ENCODE measurements around the gene TNS1.

TNS1 gene

GRCh38 chr2:217774232-217774631 lies 228.6 kb downstream of the TNS1 start:
- Mint-ChIP-seq H3K36me3 (peaks cover 0 to 3% of the 10 kb centered on the region in 2 donors), H3K27ac (no peak overlapping the region), H3K27me3 (peaks cover 4 to 9% of the 10 kb centered on the region in 2 donors), H3K9me3 (no peaks in the 10 kb centered on the region), H3K4me3 (no peak overlapping the region), H3K4me1 (no peaks in the 10 kb centered on the region)
- ATAC-seq (replicated peaks) (no peak), DNase-seq (no peak)

GRCh38 chr2:217773539-217773938 lies 229.3 kb downstream of the TNS1 start:
- H3K9me3 Mint-ChIP-seq, result no peaks in the 10 kb centered on the region

GRCh38 chr2:217766356-217766755 lies 236.4 kb downstream of the TNS1 start:
- Mint-ChIP-seq H3K9me3 (peaks cover 3 to 14% of the 10 kb centered on the region in 2 donors), H3K36me3 (peaks cover 6 to 14% of the 10 kb centered on the region in 2 donors), H3K27ac (no peak overlapping the region), H3K4me3 (no peak overlapping the region), H3K4me1 (no peaks in the 10 kb centered on the region), H3K27me3 (peaks cover 9 to 16% of the 10 kb centered on the region in 2 donors)
- DNase-seq, result no peak
- ATAC-seq (replicated peaks), result no peak

More at GRCh38 chr2:217773539-217773938, 229.3 kb downstream of the TNS1 start:
- Mint-ChIP-seq H3K4me3 (no peak overlapping the region), H3K27ac (no peak overlapping the region), H3K27me3 (peaks cover 4 to 5% of the 10 kb centered on the region in 2 donors), H3K4me1 (no peaks in the 10 kb centered on the region), H3K36me3 (peaks cover 0 to 3% of the 10 kb centered on the region in 2 donors)
- DNase-seq (no peak), ATAC-seq (replicated peaks) (no peak)

GRCh38 chr2:217761645-217762277 lies 241.0 kb downstream of the TNS1 start:
- peaks cover 21 to 48% of the 10 kb centered on the region in 2 donors for H3K27me3 Mint-ChIP-seq
- peaks cover 6 to 12% of the 10 kb centered on the region in 2 donors for H3K36me3 Mint-ChIP-seq
- peaks cover 1 to 5% of the 10 kb centered on the region in 2 donors for H3K4me1 Mint-ChIP-seq
- no peak for DNase-seq
- ATAC-seq (replicated peaks), result no peak
- peaks cover 10 to 14% of the 10 kb centered on the region in 2 donors for H3K9me3 Mint-ChIP-seq
- no peak overlapping the region for H3K4me3 Mint-ChIP-seq
- H3K27ac Mint-ChIP-seq, result no peak overlapping the region

- Mint-ChIP-seq H3K36me3 (peaks cover 4 to 11% of the 10 kb centered on the region in 2 donors), H3K27me3 (peaks cover 30 to 54% of the 10 kb centered on the region in 2 donors), H3K4me3 (no peak overlapping the region), H3K9me3 (peaks cover 10 to 14% of the 10 kb centered on the region in 2 donors), H3K27ac (no peak overlapping the region), H3K4me1 (peaks cover 9 to 16% of the 10 kb centered on the region in 2 donors)
- DNase-seq (no peak), ATAC-seq (replicated peaks) (no peak)
Observed at GRCh38 chr2:217759991-217760390, 242.8 kb downstream of the TNS1 start.

GRCh38 chr2:217757108-217757463 lies 245.7 kb downstream of the TNS1 start:
- peaks cover 35 to 58% of the 10 kb centered on the region in 2 donors for H3K27me3 Mint-ChIP-seq
- ATAC-seq (replicated peaks) (no peak), DNase-seq (no peak)
- peaks cover 10 to 18% of the 10 kb centered on the region in 2 donors for H3K4me1 Mint-ChIP-seq
- no peak overlapping the region for H3K27ac Mint-ChIP-seq
- H3K4me3 Mint-ChIP-seq, result no peak overlapping the region
- H3K9me3 Mint-ChIP-seq, result peaks cover 4 to 10% of the 10 kb centered on the region in 2 donors
- peaks cover under 1 to 3% of the 10 kb centered on the region in 2 donors for H3K36me3 Mint-ChIP-seq

GRCh38 chr2:217756375-217757107 lies 246.3 kb downstream of the TNS1 start:
- peaks cover 39 to 63% of the 10 kb centered on the region in 2 donors for H3K27me3 Mint-ChIP-seq
- peaks cover 1 to 9% of the 10 kb centered on the region in 2 donors for H3K9me3 Mint-ChIP-seq
- DNase-seq (peak; percentile 46), ATAC-seq (replicated peaks) (peak; percentile 89 to 90)
- H3K4me1 Mint-ChIP-seq, result peaks cover 10 to 18% of the 10 kb centered on the region in 2 donors
- peaks cover 0 to 3% of the 10 kb centered on the region in 2 donors for H3K36me3 Mint-ChIP-seq
- no peak overlapping the region for H3K27ac Mint-ChIP-seq
- H3K4me3 Mint-ChIP-seq, result peak overlapping the region in 1 of 2 donors; percentile 51

- Mint-ChIP-seq H3K4me1 (peaks cover 10 to 18% of the 10 kb centered on the region in 2 donors), H3K36me3 (no peaks in the 10 kb centered on the region), H3K9me3 (no peaks in the 10 kb centered on the region), H3K27ac (peak overlapping the region; percentile 70), H3K27me3 (peaks cover 36 to 59% of the 10 kb centered on the region in 2 donors), H3K4me3 (no peak overlapping the region)
- no peak for DNase-seq
- no peak for ATAC-seq (replicated peaks)
Observed at GRCh38 chr2:217755027-217755745, 247.6 kb downstream of the TNS1 start.

- Mint-ChIP-seq H3K27me3 (peaks cover 30 to 44% of the 10 kb centered on the region in 2 donors), H3K27ac (no peak overlapping the region)
- DNase-seq, result no peak
Observed at GRCh38 chr2:217753460-217754200, 249.2 kb downstream of the TNS1 start.

GRCh38 chr2:217752714-217753459 lies 249.9 kb downstream of the TNS1 start:
- H3K4me1 Mint-ChIP-seq, result peaks cover 10 to 18% of the 10 kb centered on the region in 2 donors
- H3K4me3 Mint-ChIP-seq, result no peak overlapping the region
- no peak overlapping the region for H3K27ac Mint-ChIP-seq
- H3K9me3 Mint-ChIP-seq, result no peaks in the 10 kb centered on the region
- DNase-seq (no peak), ATAC-seq (replicated peaks) (no peak)
- no peaks in the 10 kb centered on the region for H3K36me3 Mint-ChIP-seq
- peaks cover 30 to 40% of the 10 kb centered on the region in 2 donors for H3K27me3 Mint-ChIP-seq

More at GRCh38 chr2:217753460-217754200, 249.2 kb downstream of the TNS1 start:
- H3K4me1 Mint-ChIP-seq, result peaks cover 10 to 18% of the 10 kb centered on the region in 2 donors
- no peak for ATAC-seq (replicated peaks)
- H3K9me3 Mint-ChIP-seq, result no peaks in the 10 kb centered on the region
- no peaks in the 10 kb centered on the region for H3K36me3 Mint-ChIP-seq
- no peak overlapping the region for H3K4me3 Mint-ChIP-seq

- H3K27ac Mint-ChIP-seq, result no peak overlapping the region
Observed at GRCh38 chr2:217751952-217752351, 250.8 kb downstream of the TNS1 start.

GRCh38 chr2:217751192-217751591 lies 251.6 kb downstream of the TNS1 start:
- DNase-seq, result no peak
- Mint-ChIP-seq H3K27me3 (peaks cover 18 to 23% of the 10 kb centered on the region in 2 donors), H3K27ac (no peak overlapping the region), H3K4me1 (peaks cover 7 to 9% of the 10 kb centered on the region in 2 donors), H3K4me3 (no peak overlapping the region), H3K9me3 (no peaks in the 10 kb centered on the region), H3K36me3 (no peaks in the 10 kb centered on the region)
- ATAC-seq (replicated peaks), result no peak

More at GRCh38 chr2:217751952-217752351, 250.8 kb downstream of the TNS1 start:
- Mint-ChIP-seq H3K36me3 (no peaks in the 10 kb centered on the region), H3K27me3 (peaks cover 24 to 30% of the 10 kb centered on the region in 2 donors), H3K4me1 (peaks cover 10 to 15% of the 10 kb centered on the region in 2 donors), H3K4me3 (no peak overlapping the region), H3K9me3 (no peaks in the 10 kb centered on the region)
- DNase-seq (no peak), ATAC-seq (replicated peaks) (no peak)

Data from stimulated activated naive B cell treated with anti-CD40 and anti-IgM and Interleukin-4, amounts not matched to agents 10 μg/mL and 1 μg/mL and 100 μg/mL, for 72 hours (primary cell).